Activated effector memory CD4-positive, alpha-beta T cell treated with Interleukin-2 at 50 U/mL for 16 hours (primary cell): Measurements from ENCODE around the gene MYO10.
"Not testable (repeated sequence)": the region's sequence is repeated elsewhere in the genome, so short reads cannot be mapped to it uniquely, and the experiment has no call there.

ENCODE experiments used
- DNase-seq: peaks from one replicate; pipeline ENCODE4 v3.0.0-alpha.2; 2020

Gene MYO10

GRCh38 chr5:16884595-16884994, 51.5 kb downstream of the MYO10 start:
- no peak for DNase-seq

DNA sequence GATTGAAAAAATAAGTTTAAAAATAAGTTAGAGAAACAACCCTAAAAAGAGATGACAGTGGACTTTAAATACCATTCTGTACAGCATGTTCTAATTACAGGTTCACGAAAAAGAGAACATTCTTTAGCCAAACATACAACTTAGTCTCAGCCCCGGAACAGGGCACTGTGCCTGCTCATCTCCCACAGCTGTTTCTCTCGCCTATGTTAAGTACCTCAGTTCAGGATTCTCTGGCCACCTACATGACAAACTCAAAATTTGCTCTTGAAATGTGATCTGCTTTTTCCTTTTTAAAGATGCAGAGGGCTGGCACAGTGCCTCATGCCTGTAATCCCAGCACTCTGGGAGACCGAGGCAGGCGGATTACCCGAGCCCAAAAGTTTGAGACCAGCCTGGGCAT, 52.3 kb downstream of the MYO10 start:
- DNase-seq = no peak

DNA sequence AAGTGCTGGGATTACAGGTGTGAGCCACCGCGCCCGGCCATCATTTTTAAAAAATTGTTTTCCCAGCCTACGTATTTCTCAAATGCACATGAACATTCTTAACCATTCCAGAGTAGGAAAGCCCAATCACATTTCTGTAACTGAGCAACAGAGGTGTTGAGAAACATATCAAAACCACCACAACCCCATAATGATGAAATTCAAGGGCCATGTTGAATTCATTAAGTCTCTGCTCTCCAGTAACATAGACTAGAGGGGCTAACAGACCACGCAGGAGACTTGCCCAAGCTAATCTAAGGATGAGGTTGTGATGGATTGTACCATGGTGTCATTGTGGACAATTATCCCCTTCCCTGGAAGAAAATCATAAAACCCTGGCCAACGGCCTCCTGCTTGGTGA, 52.9 kb downstream of the MYO10 start:
- DNase-seq = no peak

DNA sequence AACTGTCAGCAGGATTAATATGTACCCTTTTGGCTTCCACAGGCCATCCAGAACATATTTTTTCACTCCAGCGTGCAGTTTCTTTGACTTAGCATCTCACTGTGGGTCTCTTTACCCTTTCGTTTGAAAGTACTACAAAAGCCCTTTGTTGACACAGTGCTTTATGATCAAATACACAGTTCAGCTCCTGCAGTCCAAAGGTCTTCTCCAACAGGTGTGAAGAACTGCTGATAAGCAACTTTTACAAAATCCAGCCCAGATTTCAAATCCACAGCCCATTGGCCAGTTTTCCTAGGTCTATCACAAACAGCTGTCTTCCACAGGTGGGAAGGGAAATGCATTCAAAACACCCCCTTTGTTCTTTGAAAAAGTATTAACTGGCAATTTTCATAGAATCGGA, 54.8 kb downstream of the MYO10 start:
- DNase-seq = no peak

DNA sequence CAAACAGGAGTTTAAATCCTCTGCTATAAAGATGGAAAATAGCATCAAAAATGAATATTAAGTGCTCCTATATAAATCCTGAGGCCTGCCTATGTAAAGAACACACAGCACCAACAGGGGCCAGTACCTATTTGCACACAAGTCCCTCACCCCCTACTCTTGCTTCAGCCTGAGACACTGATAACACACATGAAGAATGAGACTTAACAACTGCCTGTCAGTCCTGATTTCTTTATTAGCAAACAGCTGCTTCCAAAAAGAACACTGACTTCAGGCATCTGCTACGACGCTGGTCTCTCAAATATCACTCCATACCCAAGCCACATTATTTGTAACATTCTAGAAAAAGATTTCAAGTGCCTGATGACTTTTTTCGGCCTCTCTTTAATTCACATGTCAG, 55.5 kb downstream of the MYO10 start:
- DNase-seq = no peak

GRCh38 chr5:16879650-16880049, 56.4 kb downstream of the MYO10 start:
- no peak for DNase-seq

- DNase-seq = no peak
Measured at GRCh38 chr5:16879191-16879590, 56.9 kb downstream of the MYO10 start.

GRCh38 chr5:16877267-16877935, 58.7 kb downstream of the MYO10 start:
- DNase-seq = no peak

GRCh38 chr5:16874424-16874823, 61.7 kb downstream of the MYO10 start:
- not testable (repeated sequence) for DNase-seq

- DNase-seq = no peak
Measured at GRCh38 chr5:16871746-16872339, 64.2 kb downstream of the MYO10 start.

GRCh38 chr5:16870878-16871277, 65.2 kb downstream of the MYO10 start:
- DNase-seq = no peak

DNA sequence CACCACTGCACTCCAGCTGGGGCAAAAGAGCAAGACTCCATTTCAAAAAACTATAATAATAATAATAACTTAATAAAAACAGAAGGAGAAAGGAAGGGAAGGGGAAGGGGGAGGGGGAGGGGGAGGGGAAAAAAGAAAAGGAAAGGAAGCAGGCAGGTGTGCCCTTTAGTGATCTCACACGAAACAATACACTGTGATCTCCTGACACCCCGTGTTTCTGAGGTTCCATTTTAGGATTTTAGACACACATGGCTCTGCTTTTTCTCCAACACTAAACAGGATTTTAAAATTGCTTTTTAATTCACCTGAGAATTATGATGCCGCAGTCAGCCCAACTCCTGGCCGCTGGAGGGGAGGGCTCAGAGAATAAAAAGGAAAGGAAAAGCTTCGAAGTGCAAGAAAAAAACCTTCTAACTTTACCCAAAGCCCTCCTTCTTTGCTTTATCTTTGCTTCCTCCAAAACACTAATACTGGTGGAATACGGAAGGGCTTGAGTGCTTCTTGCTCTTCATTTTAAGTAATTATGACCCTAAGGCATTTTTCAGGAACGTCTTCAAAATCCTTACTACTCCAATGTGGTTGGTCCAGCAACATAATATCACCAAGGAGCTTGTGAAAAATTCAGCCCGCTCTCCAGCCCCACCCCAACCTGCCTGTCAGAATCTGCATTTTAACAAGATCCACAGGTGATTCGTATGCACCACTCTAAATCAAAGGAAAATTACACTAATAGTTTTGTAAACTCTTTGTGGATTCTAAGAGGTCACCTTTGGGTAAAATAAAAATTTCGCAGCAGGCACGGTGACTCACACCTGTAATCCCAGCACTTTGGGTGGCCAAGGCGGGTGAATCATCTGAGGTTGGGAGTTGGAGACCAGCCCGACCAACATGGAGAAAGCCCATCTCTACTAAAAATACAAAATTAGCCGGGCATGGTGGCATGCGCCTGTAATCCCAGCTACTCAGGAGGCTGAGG, 66.0 kb downstream of the MYO10 start:
- DNase-seq = no peak

- no peak for DNase-seq
Measured at GRCh38 chr5:16867577-16867953, 68.5 kb downstream of the MYO10 start.

- no peak for DNase-seq
Measured at GRCh38 chr5:16866795-16867576, 69.1 kb downstream of the MYO10 start.

DNA sequence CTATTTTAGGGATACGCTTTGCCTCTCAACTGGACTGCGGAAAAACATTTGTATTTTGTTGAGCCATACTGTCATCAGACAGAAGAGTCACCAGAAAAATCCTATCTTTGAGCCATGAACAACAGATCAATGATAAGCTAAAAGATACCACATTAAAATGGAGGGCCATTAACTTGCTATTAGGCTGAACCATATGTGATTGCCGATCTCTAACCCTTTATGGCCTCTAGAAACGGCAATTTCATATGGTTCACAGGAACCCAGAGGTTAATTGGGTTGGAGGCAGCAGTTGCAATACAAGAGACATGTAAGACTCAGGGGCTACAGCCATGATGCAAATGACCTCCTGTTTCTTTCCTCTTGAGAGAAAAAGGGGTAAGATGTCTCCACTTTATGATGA, 69.8 kb downstream of the MYO10 start:
- DNase-seq = no peak

DNA sequence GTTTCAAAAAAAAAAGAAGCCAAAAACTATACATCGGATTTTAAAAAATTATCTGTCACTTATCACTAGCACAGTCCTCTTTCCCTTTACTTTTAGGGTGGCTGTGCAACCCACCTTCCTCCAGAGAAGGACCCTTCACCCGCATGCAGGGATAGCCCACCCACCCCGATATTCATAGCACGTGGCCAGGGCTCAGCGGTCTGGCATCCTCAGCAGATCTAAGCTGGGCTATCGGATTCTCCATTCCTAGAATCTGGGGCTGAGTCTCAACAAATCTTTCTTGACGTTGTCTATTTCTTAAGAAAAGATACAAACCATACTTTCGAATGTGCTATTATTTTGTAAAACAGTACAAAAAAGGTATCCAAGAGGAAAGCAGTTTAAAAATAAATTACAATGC, 70.9 kb downstream of the MYO10 start:
- DNase-seq = no peak

DNA sequence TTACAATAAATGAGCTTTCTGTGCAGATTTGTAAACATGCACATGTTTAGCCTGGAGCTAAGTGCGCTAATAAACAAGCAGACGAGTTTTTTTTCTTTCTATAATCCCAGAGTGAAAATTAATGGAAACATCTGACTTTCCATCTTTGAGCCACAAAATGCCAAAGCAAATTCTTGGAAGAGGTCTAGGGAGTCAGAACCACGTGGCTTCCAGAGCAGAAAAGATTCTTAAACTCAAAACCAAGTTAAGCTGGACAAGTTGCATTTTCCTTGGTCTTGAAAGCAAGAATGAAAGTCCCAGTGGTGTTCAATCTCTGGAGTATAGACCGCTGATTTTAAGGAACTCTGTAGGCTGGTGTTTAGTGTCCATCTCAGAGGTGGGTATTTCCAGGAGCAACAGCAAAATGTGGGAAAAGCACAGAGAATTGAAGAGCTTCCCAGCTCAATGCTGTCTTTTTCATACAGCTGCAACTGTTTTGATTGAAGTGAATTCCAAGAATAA, 71.4 kb downstream of the MYO10 start:
- no peak for DNase-seq

DNA sequence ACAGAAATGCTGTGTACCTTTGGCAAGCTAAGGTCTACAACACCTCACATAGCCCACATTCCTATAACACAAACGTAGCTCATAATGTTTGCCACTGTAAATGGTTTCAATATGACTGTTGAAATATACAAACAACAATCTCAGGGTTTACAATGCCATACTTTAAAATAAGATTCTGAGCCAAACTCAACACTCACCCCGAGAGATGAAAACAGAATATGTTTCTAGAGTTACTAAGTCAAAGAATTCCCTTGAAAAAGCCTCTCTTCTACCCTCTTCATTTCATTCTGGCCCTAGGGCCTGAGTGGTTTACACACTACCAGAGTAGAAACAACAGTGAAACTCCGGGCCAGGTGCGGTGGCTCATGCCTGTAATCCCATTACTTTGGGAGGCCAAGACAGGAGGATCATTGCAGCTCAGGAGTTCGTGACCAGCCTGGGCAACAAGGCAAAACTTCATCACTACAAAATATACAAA, 72.6 kb downstream of the MYO10 start:
- DNase-seq = no peak

- DNase-seq = no peak
Measured at GRCh38 chr5:16862777-16863176, 73.3 kb downstream of the MYO10 start.

DNA sequence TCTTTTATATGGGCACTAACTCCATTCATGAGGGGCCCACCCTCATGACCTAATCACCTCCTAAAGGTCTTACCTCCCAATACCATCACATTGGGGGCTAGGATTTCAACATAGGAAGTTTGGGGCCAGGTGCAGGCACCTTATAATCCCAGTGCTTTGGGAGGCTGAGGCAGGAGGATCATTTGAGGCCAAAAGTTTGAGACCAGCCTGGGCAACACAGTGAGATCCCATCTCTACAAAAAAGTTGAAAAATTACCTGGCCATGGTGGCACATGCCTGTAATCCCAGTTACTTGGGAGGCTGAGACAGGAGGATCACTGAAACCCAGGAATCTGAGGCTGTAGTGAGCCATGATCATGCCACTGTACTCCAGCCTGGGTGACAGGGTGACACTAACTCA, 76.7 kb downstream of the MYO10 start:
- DNase-seq = no peak

- no peak for DNase-seq
Measured at GRCh38 chr5:16858151-16858550, 77.9 kb downstream of the MYO10 start.

GRCh38 chr5:16857635-16858034, 78.5 kb downstream of the MYO10 start:
- DNase-seq = no peak

DNA sequence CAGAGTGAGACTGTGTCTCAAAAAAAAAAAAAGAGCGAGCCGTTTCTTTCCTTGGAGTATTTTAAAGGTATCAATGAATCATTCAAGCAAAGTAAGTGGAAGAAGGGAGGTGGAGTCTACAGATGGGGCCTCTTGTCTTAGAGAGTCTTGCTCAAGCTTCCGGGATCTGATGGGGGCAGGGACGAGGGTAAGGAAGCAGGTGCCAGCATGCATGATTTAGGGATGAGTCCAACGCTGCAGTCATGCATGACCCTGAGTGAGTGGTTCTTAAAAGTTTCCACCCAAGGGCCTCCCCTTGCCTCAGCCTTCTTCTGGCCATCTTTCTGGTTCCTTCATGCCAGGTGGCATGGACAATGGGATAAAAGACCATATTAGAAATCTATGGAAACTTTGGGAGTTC, 79.6 kb downstream of the MYO10 start:
- no peak for DNase-seq
